Lung microvascular endothelial cell (primary cell): Measurements from ENCODE around the gene FXYD6. TPM values are rescaled to one million over a fixed set of nuclear protein-coding genes. Genes with fewer than 3 reads are reported as not detected.
"Not testable (repeated sequence)": the region's sequence is repeated elsewhere in the genome, so short reads cannot be mapped to it uniquely, and the experiment has no call there.

ENCODE experiments used
- DNase-seq, 2 donors: peaks; one replicate each; pipeline versions ENCODE4 v3.0.0 to v3.0.0-alpha.2; 2010; ENCODE audit warnings: low read depth in 2 of 2
- total RNA-seq: library from RNA; depleted of rRNA; stranded (reverse); fragments of >200 nt; gene quantifications from 2 replicates; pipeline ENCODE4 v1.2.1, GENCODE V29; 2014

The FXYD6 gene
- total RNA-seq: 0.22 and 1.4 TPM in 2 replicates

- no peak for DNase-seq
These were observed at the start of gene FXYD6 for GRCh38 chr11:117876341-117877119. TSS of gene FXYD6 (minus strand) at chr11:117876658. CDS start at chr11:117842776, 33,882 bp downstream.

GRCh38 chr11:117926166-117926565, 49.7 kb upstream of the FXYD6 start:
- DNase-seq: not testable (repeated sequence)

- no peak for DNase-seq
These were observed 48.9 kb upstream of the FXYD6 start for GRCh38 chr11:117925198-117925925.

GRCh38 chr11:117924631-117925170, 48.2 kb upstream of the FXYD6 start:
- DNase-seq: no peak

GRCh38 chr11:117923773-117924172, 47.3 kb upstream of the FXYD6 start:
- DNase-seq: no peak

GRCh38 chr11:117923275-117923674, 46.8 kb upstream of the FXYD6 start:
- no peak for DNase-seq

- DNase-seq: no peak
These were observed 45.4 kb upstream of the FXYD6 start for GRCh38 chr11:117921893-117922292.

GRCh38 chr11:117921456-117921855, 45.0 kb upstream of the FXYD6 start:
- DNase-seq: no peak

GRCh38 chr11:117919781-117920221, 43.3 kb upstream of the FXYD6 start:
- no peak for DNase-seq

- DNase-seq: no peak
These were observed 42.9 kb upstream of the FXYD6 start for GRCh38 chr11:117919341-117919740.

- no peak for DNase-seq
These were observed 42.2 kb upstream of the FXYD6 start for GRCh38 chr11:117918366-117919255.

GRCh38 chr11:117917591-117918151, 41.2 kb upstream of the FXYD6 start:
- DNase-seq: no peak

GRCh38 chr11:117916956-117917355, 40.5 kb upstream of the FXYD6 start:
- DNase-seq: no peak

GRCh38 chr11:117915672-117916235, 39.3 kb upstream of the FXYD6 start:
- DNase-seq: no peak

GRCh38 chr11:117914991-117915618, 38.6 kb upstream of the FXYD6 start:
- DNase-seq: no peak

- DNase-seq: no peak
These were observed 37.9 kb upstream of the FXYD6 start for GRCh38 chr11:117914398-117914761.

- no peak for DNase-seq
These were observed 37.4 kb upstream of the FXYD6 start for GRCh38 chr11:117913736-117914397.

- DNase-seq: no peak
These were observed 36.0 kb upstream of the FXYD6 start for GRCh38 chr11:117912497-117912896.

GRCh38 chr11:117911694-117912093, 35.2 kb upstream of the FXYD6 start:
- DNase-seq: no peak
